H1 (cell line): Measurements from ENCODE around the gene ASF1A. TPM values are rescaled to one million over a fixed set of nuclear protein-coding genes. Genes with fewer than 3 reads are reported as not detected.

Experiments
- CTCF ChIA-PET: fragments of 300-600 bp; sonication (Branson Sonifier 250); formaldehyde crosslinking; loops from one replicate; lab custom pipeline; 2021; ENCODE audit not compliant: partially characterized antibody; lab: Charles Lee
- POLR2A ChIA-PET: fragments of 300-600 bp; sonication (Branson Sonifier 250); formaldehyde crosslinking; loops from one replicate; lab custom pipeline; 2021; ENCODE audit warnings: inconsistent platforms; ENCODE audit not compliant: partially characterized antibody; lab: Charles Lee
- DNase-seq, 2 experiments: peaks; one replicate each; pipeline versions ENCODE4 v3.0.0 to v3.0.0-alpha.2; 2010 to 2022; ENCODE audit warnings: low spot score in 2 of 2, low read depth in 1 of 2, mixed read lengths in 1 of 2
- FAIRE-seq: peaks from 2 replicates; lab custom pipeline; 2011; peaks lifted over from hg19 to GRCh38; lab: Jason Lieb, UNC
- H2AFZ ChIP-seq: 2 replicates; pipeline ENCODE4 v1.8.1; 2012; ENCODE audit warnings: low read length, inconsistent platforms
- H2AK5ac ChIP-seq: 2 replicates; pipeline ENCODE4 v1.6.1; 2013; ENCODE audit warnings: low read depth, low read length
- H2BK120ac ChIP-seq: replicated peaks from 2 replicates; pipeline ENCODE3; 2013; ENCODE audit warnings: low read depth, low read length, inconsistent platforms
- H2BK12ac ChIP-seq: 2 replicates; pipeline ENCODE4 v1.6.1; 2013; ENCODE audit warnings: low read depth, low read length
- H2BK15ac ChIP-seq: 2 replicates; pipeline ENCODE4 v1.6.1; 2013; ENCODE audit warnings: low read length
- H2BK20ac ChIP-seq: 2 replicates; pipeline ENCODE4 v1.6.1; 2013; ENCODE audit warnings: low read length
- H2BK5ac ChIP-seq: 2 replicates; pipeline ENCODE4 v1.6.1; 2013; ENCODE audit warnings: low read depth, low read length
- H3K14ac ChIP-seq: 2 replicates; pipeline ENCODE4 v1.6.1; 2013; ENCODE audit warnings: inconsistent platforms; ENCODE audit not compliant: insufficient read length
- H3K18ac ChIP-seq: 2 replicates; pipeline ENCODE4 v1.6.1; 2013; ENCODE audit warnings: low read length; ENCODE audit errors: extremely low read depth
- H3K23ac ChIP-seq: 2 replicates; pipeline ENCODE4 v1.6.1; 2013; ENCODE audit warnings: inconsistent platforms; ENCODE audit not compliant: insufficient read length
- H3K23me2 ChIP-seq: 2 replicates; pipeline ENCODE4 v1.6.1; 2013; ENCODE audit warnings: low read depth, low read length
- H3K27ac ChIP-seq: 2 replicates; pipeline ENCODE4 v1.6.1; 2011; ENCODE audit warnings: low read depth, low read length, inconsistent platforms
- H3K27me3 ChIP-seq, 4 experiments: replicated peaks in 1 of 4; 1 replicate in 1 of 4; 2 replicates in 3 of 4; pipeline versions ENCODE4 v1.6.1 to v1.8.1; 2011 to 2013; ENCODE audit warnings: low read length in 3 of 4, mild to moderate bottlenecking in 3 of 4, inconsistent platforms in 2 of 4, mixed read lengths in 2 of 4, moderate library complexity in 1 of 4; ENCODE audit not compliant: control insufficient read depth in 3 of 4, insufficient read depth in 3 of 4; ENCODE audit errors: extremely low read depth in 1 of 4
- H3K36me3 ChIP-seq, 4 experiments: 2 replicates each; pipeline versions ENCODE4 v1.6.1 to v1.8.1; 2011 to 2013; ENCODE audit warnings: mild to moderate bottlenecking in 4 of 4, low read length in 3 of 4, moderate library complexity in 2 of 4, control low read depth in 1 of 4, inconsistent platforms in 1 of 4; ENCODE audit not compliant: insufficient read depth in 4 of 4, control insufficient read depth in 2 of 4
- H3K4ac ChIP-seq: replicated peaks from 2 replicates; pipeline ENCODE3; 2013; ENCODE audit warnings: low read length, low read depth, mixed read lengths, inconsistent platforms; ENCODE audit not compliant: insufficient read length
- H3K4me1 ChIP-seq, 4 experiments: replicated peaks in 1 of 4; 1 replicate in 1 of 4; 2 replicates in 3 of 4; pipeline versions ENCODE4 v1.6.1 to v1.8.1; 2011 to 2013; ENCODE audit warnings: low read length in 3 of 4, inconsistent platforms in 2 of 4, mixed read lengths in 1 of 4; ENCODE audit not compliant: insufficient read depth in 4 of 4, control insufficient read depth in 3 of 4
- H3K4me2 ChIP-seq, 2 experiments: 2 replicates each; pipeline versions ENCODE4 v1.6.1 to v1.8.1; 2011 to 2013; ENCODE audit warnings: low read depth in 2 of 2, low read length in 2 of 2, control low read depth in 1 of 2, inconsistent platforms in 1 of 2, mild to moderate bottlenecking in 1 of 2; ENCODE audit not compliant: insufficient read depth in 1 of 2
- H3K4me3 ChIP-seq, 4 experiments: fragments of 200-600, 300-600 bp in 1 of 4; sonication (generic), shearing (Covaris generic), sonication (Bioruptor Twin) in 1 of 4; 2 replicates each; pipeline versions ENCODE4 v1.5.1 to v1.8.1; 2011 to 2016; ENCODE audit warnings: low read length in 4 of 4, low read depth in 3 of 4, control low read depth in 2 of 4, inconsistent platforms in 2 of 4, mild to moderate bottlenecking in 2 of 4, mixed read lengths in 1 of 4, moderate library complexity in 1 of 4; ENCODE audit not compliant: insufficient read depth in 2 of 4; ENCODE audit errors: extremely low read depth in 1 of 4
- H3K56ac ChIP-seq: replicated peaks from 2 replicates; pipeline ENCODE3; 2013; ENCODE audit warnings: low read depth, mild to moderate bottlenecking, mixed read lengths, low read length, inconsistent platforms; ENCODE audit not compliant: insufficient read length
- H3K79me1 ChIP-seq: 2 replicates; pipeline ENCODE4 v1.6.1; 2013; ENCODE audit warnings: low read depth, low read length, control low read depth
- H3K79me2 ChIP-seq, 2 experiments: 2 replicates each; pipeline versions ENCODE4 v1.6.1 to v1.8.1; 2012 to 2013; ENCODE audit warnings: low read length in 2 of 2, mild to moderate bottlenecking in 2 of 2, inconsistent platforms in 1 of 2; ENCODE audit not compliant: insufficient read depth in 2 of 2, control insufficient read depth in 1 of 2
- H3K9ac ChIP-seq, 4 experiments: replicated peaks in 1 of 4; 1 replicate in 1 of 4; 2 replicates in 3 of 4; pipeline versions ENCODE4 v1.6.1 to v1.8.1; 2011 to 2013; ENCODE audit warnings: low read depth in 3 of 4, low read length in 3 of 4, control low read depth in 2 of 4, mild to moderate bottlenecking in 2 of 4, moderate library complexity in 2 of 4, inconsistent platforms in 1 of 4; ENCODE audit errors: extremely low read depth in 1 of 4
- H3K9me3 ChIP-seq, 2 experiments: 2 replicates each; pipeline versions ENCODE4 v1.6.1 to v1.8.1; 2012 to 2013; ENCODE audit warnings: mild to moderate bottlenecking in 2 of 2, moderate library complexity in 2 of 2, control low read depth in 1 of 2, inconsistent platforms in 1 of 2, low read depth in 1 of 2, low read length in 1 of 2, mixed read lengths in 1 of 2; ENCODE audit not compliant: insufficient read depth in 2 of 2
- H4K20me1 ChIP-seq, 2 experiments: replicated peaks in 1 of 2; 2 replicates each; pipeline versions ENCODE3 to v1.8.1; 2011 to 2013; ENCODE audit warnings: inconsistent platforms in 2 of 2, low read length in 2 of 2, mild to moderate bottlenecking in 1 of 2; ENCODE audit not compliant: insufficient read depth in 2 of 2, control insufficient read depth in 1 of 2
- H4K5ac ChIP-seq: 2 replicates; pipeline ENCODE4 v1.6.1; 2013; ENCODE audit warnings: low read length, low read depth, mixed read lengths, inconsistent platforms; ENCODE audit not compliant: insufficient read length
- H4K8ac ChIP-seq: 2 replicates; pipeline ENCODE4 v1.8.0; 2013; ENCODE audit warnings: mild to moderate bottlenecking, moderate library complexity, low read length, inconsistent platforms; ENCODE audit not compliant: insufficient read depth; ENCODE audit errors: extremely low read depth
- H4K91ac ChIP-seq: replicated peaks from 2 replicates; pipeline ENCODE3; 2013; ENCODE audit warnings: low read length, mixed read lengths, inconsistent platforms; ENCODE audit not compliant: insufficient read length
- CHD2 ChIP-seq: IDR thresholded peaks from 2 replicates; pipeline ENCODE4 v1.6.1; 2012; ENCODE audit warnings: low read length, improper control_type of control experiment
- EGR1 ChIP-seq: IDR thresholded peaks from 2 replicates; pipeline ENCODE4 v1.6.1; 2011; ENCODE audit warnings: low read depth, low read length, borderline replicate concordance
- GTF2F1 ChIP-seq: IDR thresholded peaks from 2 replicates; pipeline ENCODE4 v1.6.1; 2012; ENCODE audit warnings: low read depth, low read length, improper control_type of control experiment, borderline replicate concordance
- HDAC2 ChIP-seq, 2 experiments: fragments of 300-600 bp in 1 of 2; sonication (generic) in 1 of 2; IDR thresholded peaks; 2 replicates each; pipeline ENCODE4 v1.6.1; 2011 to 2012; ENCODE audit warnings: low read depth in 2 of 2, low read length in 2 of 2, mild to moderate bottlenecking in 2 of 2, moderate library complexity in 2 of 2, borderline replicate concordance in 1 of 2, inconsistent platforms in 1 of 2
- MAFK ChIP-seq: IDR thresholded peaks from 2 replicates; pipeline ENCODE4 v1.6.1; 2012; ENCODE audit warnings: low read depth, mild to moderate bottlenecking, improper control_type of control experiment, low read length
- NANOG ChIP-seq: IDR thresholded peaks from 2 replicates; pipeline ENCODE4 v1.6.1; 2011; ENCODE audit warnings: low read length, low read depth, mild to moderate bottlenecking, inconsistent platforms; ENCODE audit not compliant: insufficient read depth, poor library complexity, severe bottlenecking
- POLR2A ChIP-seq, 2 experiments: IDR thresholded peaks; 1 replicate in 1 of 2; 2 replicates in 1 of 2; pipeline ENCODE4 v1.6.1; 2011; ENCODE audit warnings: low read depth in 2 of 2, low read length in 2 of 2, mild to moderate bottlenecking in 2 of 2; ENCODE audit errors: control extremely low read depth in 1 of 2
- RFX5 ChIP-seq: IDR thresholded peaks from 2 replicates; pipeline ENCODE4 v1.6.1; 2011; ENCODE audit warnings: low read depth, low read length, improper control_type of control experiment, borderline replicate concordance
- RXRA ChIP-seq: IDR thresholded peaks from 2 replicates; pipeline ENCODE4 v1.6.1; 2011; ENCODE audit warnings: low read depth, mild to moderate bottlenecking, low read length, moderate library complexity; ENCODE audit not compliant: insufficient read depth
- SAP30 ChIP-seq: fragments of 300-600 bp; sonication (generic); IDR thresholded peaks from 2 replicates; pipeline ENCODE4 v1.7.1; 2012; ENCODE audit warnings: low read length, moderate library complexity, mild to moderate bottlenecking, inconsistent platforms; ENCODE audit not compliant: insufficient read depth, insufficient replicate concordance
- SP2 ChIP-seq: IDR thresholded peaks from 2 replicates; pipeline ENCODE4 v1.6.1; 2012; ENCODE audit warnings: mild to moderate bottlenecking, low read length, inconsistent platforms
- TAF1 ChIP-seq: IDR thresholded peaks from 2 replicates; pipeline ENCODE4 v1.6.1; 2011; ENCODE audit warnings: mild to moderate bottlenecking, low read depth, low read length
- WGBS, 2 experiments: shearing (Covaris generic) in 1 of 2; methylation state at CpG; one replicate each; pipeline versions ENCODE4 v1.1.6 to v1.1.7; 2013 to 2015; ENCODE audit warnings: low lambda C conversion rate in 2 of 2, mixed read lengths in 2 of 2, inconsistent platforms in 1 of 2, low coverage in 1 of 2, missing lambda C conversion rate in 1 of 2; ENCODE audit not compliant: insufficient replicate concordance in 2 of 2, insufficient coverage in 1 of 2, insufficient read length in 1 of 2; ENCODE audit errors: extremely low coverage in 1 of 2, missing lambda C conversion rate in 1 of 2; 5-methylcytosine and 5-hydroxymethylcytosine counted together
- polyA plus RNA-seq, 7 experiments: library from polyadenylated mRNA; depleted of rRNA in 3 of 7; stranded (reverse) in 5 of 7; unstranded in 2 of 7; fragments of >200 nt in 5 of 7; fragments of 200-250 nt in 2 of 7; gene quantifications; 1 replicate in 5 of 7; 2 replicates in 1 of 7; 4 replicates in 1 of 7; pipeline versions ENCODE4 v1.2.1 to v1.2.3, GENCODE V29; 2011 to 2013; ENCODE audit warnings: missing spikeins in 2 of 7, mixed read lengths in 2 of 7
- total RNA-seq: library from RNA; stranded (reverse); fragmentation: NEBNext Ultra II Directional; extraction: Animal tissue kit (Norgen Biotek cat#: 25700); gene quantifications from 2 replicates; pipeline ENCODE4 v1.2.1, GENCODE V29; 2021
- TF ChIP-seq, protein P1 (sequence below): IDR thresholded peaks from 2 replicates; pipeline ENCODE4 v1.6.1; 2012; ENCODE audit warnings: inconsistent platforms

ASF1A gene
- total and polyA plus RNA-seq, 2 of the 8 experiments (the other 6 are each of a cell fraction or from before 2014, with no cell fraction given) = 11.4 to 50.2 TPM

DNA sequence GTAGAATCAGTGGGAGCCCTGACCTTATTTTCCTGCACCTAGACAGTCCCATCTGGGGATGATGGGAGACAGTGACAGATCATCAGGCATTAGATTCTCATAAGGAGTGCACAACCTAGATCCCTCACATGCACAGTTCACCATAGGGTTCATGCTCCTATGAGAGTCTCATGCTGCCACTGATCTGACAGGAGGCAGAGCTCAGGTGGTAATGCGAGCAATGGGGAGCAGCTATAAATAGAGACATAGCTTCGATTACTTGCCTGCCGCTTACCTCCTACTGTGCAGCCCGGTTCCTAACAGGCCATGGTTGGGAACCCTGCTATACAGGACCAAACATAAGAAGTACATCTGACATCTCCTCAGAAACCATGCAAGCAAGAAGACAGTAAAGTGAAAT is 31.5 kb upstream of the ASF1A start:
- ChIA-PET CTCF (interaction anchor here (0.6 kb wide), 1 partner anchor 99 kb away, joined by 3 read pairs; no protein-coding TSS in a partner anchor), POLR2A (no interaction called here)
- no peak for FAIRE-seq
- no peaks in the 10 kb centered on the region for H3K23me2 ChIP-seq
- peaks cover 0 to 3% (median 0%) of the 10 kb centered on the region in 4 experiments; a peak in 2 of 7 replicates for H3K4me1 ChIP-seq
- H3K14ac ChIP-seq = no peak overlapping the region
- no peak overlapping the region for H2AK5ac ChIP-seq
- no peak for DNase-seq
- H4K20me1 ChIP-seq = no peaks in the 10 kb centered on the region
- peaks cover 3 to 6% of the 10 kb centered on the region in 2 experiments; a peak in 3 of 4 replicates for H3K9me3 ChIP-seq
- no peak overlapping the region for H2BK5ac ChIP-seq
- H4K91ac ChIP-seq = no peak overlapping the region
- no peak overlapping the region for H3K4ac ChIP-seq
- H3K4me3 ChIP-seq = no peak overlapping the region
- H3K27me3 ChIP-seq = no peaks in the 10 kb centered on the region
- no peak overlapping the region for H3K4me2 ChIP-seq
- whole genome bisulfite sequencing, 2 experiments = 94% methylated on average over 4 of the region's 4 CpGs; no CpG with 5 or more reads in 1 of the 2 experiments
- H2BK20ac ChIP-seq = no peak overlapping the region
- no peak overlapping the region for H2BK120ac ChIP-seq
- no peak overlapping the region for H3K56ac ChIP-seq
- no peaks in the 10 kb centered on the region for H3K79me1 ChIP-seq
- no peak overlapping the region for H4K8ac ChIP-seq
- no peak overlapping the region for H4K5ac ChIP-seq
- H3K18ac ChIP-seq = no peak overlapping the region
- no peak overlapping the region for H3K27ac ChIP-seq
- no peak for TF ChIP-seq TAF1
- no peak for TF ChIP-seq EGR1
- no peak for TF ChIP-seq POLR2A (IDR thresholded peaks at IDR 0.05; ENCODE audit: control extremely low read depth in 1 of 2, low read depth in 2 of 2, low read length in 2 of 2)
- no peak for TF ChIP-seq SAP30
- no peak for TF ChIP-seq RXRA
- TF ChIP-seq RFX5 = no peak
- TF ChIP-seq SP2 = no peak
- TF ChIP-seq NANOG = no peak
- TF ChIP-seq, protein P1, sequence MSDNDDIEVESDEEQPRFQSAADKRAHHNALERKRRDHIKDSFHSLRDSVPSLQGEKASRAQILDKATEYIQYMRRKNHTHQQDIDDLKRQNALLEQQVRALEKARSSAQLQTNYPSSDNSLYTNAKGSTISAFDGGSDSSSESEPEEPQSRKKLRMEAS = no peak
- no peak for TF ChIP-seq MAFK
- no peak for TF ChIP-seq CHD2
- no peak for TF ChIP-seq GTF2F1
- TF ChIP-seq HDAC2 (IDR thresholded peaks at IDR 0.05; ENCODE audit: borderline replicate concordance in 1 of 2, low read depth in 2 of 2, low read length in 2 of 2) = no peak
- no peaks in the 10 kb centered on the region for H3K36me3 ChIP-seq
- no peak overlapping the region for H2BK12ac ChIP-seq
- H2BK15ac ChIP-seq = no peak overlapping the region
- no peak overlapping the region for H2AFZ ChIP-seq
- peaks cover 0 to 5% of the 10 kb centered on the region in 2 experiments; a peak in 1 of 4 replicates for H3K79me2 ChIP-seq
- no peak overlapping the region for H3K9ac ChIP-seq
- H3K23ac ChIP-seq = no peak overlapping the region
